ENCODE data around the gene REC8. TPM values are rescaled to one million over a fixed set of nuclear protein-coding genes. Genes with fewer than 3 reads are reported as not detected.

REC8 gene
- total RNA-seq, 1 experiment from 2014 or later = 58.0 TPM

- Histone ChIP-seq H4K91ac (ENCODE audit: insufficient read length, low read depth, low read length) (no peak overlapping the region), H2BK12ac (ENCODE audit: insufficient read length, low read depth, low read length) (no peak overlapping the region), H3K4me2 (ENCODE audit: insufficient read depth, insufficient read length, low read length) (peak overlapping the region; percentile 38), H2BK15ac (ENCODE audit: low read depth, low read length) (no peak overlapping the region), H3T11ph (ENCODE audit: low read length) (no peak overlapping the region), H3K23me2 (ENCODE audit: insufficient read length, low read depth, low read length, poor library complexity, severe bottlenecking) (no peaks in the 10 kb centered on the region), H4K5ac (ENCODE audit: insufficient read length, low read depth, low read length) (no peak overlapping the region), H2AK5ac (ENCODE audit: insufficient read length, low read length) (no peak overlapping the region), H3K79me2 (ENCODE audit: insufficient read depth, low read length) (no peaks in the 10 kb centered on the region), H2BK20ac (ENCODE audit: low read depth, low read length, poor library complexity, severe bottlenecking) (no peak overlapping the region), H2BK5ac (ENCODE audit: insufficient read length, low read length) (no peak overlapping the region), H3K79me1 (ENCODE audit: insufficient read depth, low read depth, low read length, poor library complexity, severe bottlenecking) (peaks cover 4% of the 10 kb centered on the region), H3K18ac (ENCODE audit: insufficient read length, low read depth, low read length) (no peak overlapping the region), H2AFZ (ENCODE audit: low read length) (no peak overlapping the region), H3K4ac (ENCODE audit: low read depth, low read length) (no peak overlapping the region), H2BK120ac (ENCODE audit: low read depth, low read length, poor library complexity, severe bottlenecking) (no peak overlapping the region), H3K9me3 (ENCODE audit: control insufficient read depth, low read depth, low read length) (no peaks in the 10 kb centered on the region), H4K20me1 (ENCODE audit: control insufficient read depth, insufficient read depth, insufficient read length) (no peaks in the 10 kb centered on the region), H3K4me1 (ENCODE audit: insufficient read depth, low read length) (no peaks in the 10 kb centered on the region; the same call in 1 of the 2 replicates), H3K9ac (ENCODE audit: extremely low read depth, insufficient read length, low read length) (no peak overlapping the region), H3K14ac (ENCODE audit: insufficient read depth, low read length) (no peak overlapping the region; the same call in 1 of the 2 replicates), H3K27ac (ENCODE audit: insufficient read length, low read depth, low read length) (no peak overlapping the region), H3K23ac (ENCODE audit: insufficient read length, low read depth, low read length) (no peak overlapping the region), H3K27me3 (ENCODE audit: insufficient read depth, low read length) (no peaks in the 10 kb centered on the region), H4K8ac (replicated peaks; ENCODE audit: insufficient read length, low read depth, low read length) (no peak overlapping the region), H3K56ac (ENCODE audit: insufficient read length, low read depth, low read length) (no peak overlapping the region)
- Mint-ChIP-seq H3K9me3 (no peaks in the 10 kb centered on the region), H3K4me1 (peaks cover 15% of the 10 kb centered on the region in 2 experiments), H3K27me3 (ENCODE audit: low read depth) (no peaks in the 10 kb centered on the region; the same call in 1 of the 2 replicates), H3K27ac (no peak overlapping the region), H3K36me3 (ENCODE audit: insufficient read depth in 1 of 3, low read depth in 3 of 3) (peaks cover 25 to 79% (median 64%) of the 10 kb centered on the region in 3 experiments), H3K4me3 (peak overlapping the region; percentile 54 to 63)
- WGBS (ENCODE audit: extremely low coverage, insufficient read length, low lambda C conversion rate) = no CpG with 5 or more reads among the region's 10 CpGs
- no peak for TF ChIP-seq CTCF (conservative IDR thresholded peaks at IDR 0.05)
- DNase-seq = no peak
Measured at GRCh38 chr14:24186831-24187538, 15.1 kb downstream of the REC8 start.
